CD14-positive monocyte (primary cell): ENCODE data around the gene ZCWPW1. TPM values are rescaled to one million over a fixed set of nuclear protein-coding genes. Genes with fewer than 3 reads are reported as not detected.
"Not testable (repeated sequence)": the region's sequence is repeated elsewhere in the genome, so short reads cannot be mapped to it uniquely, and the experiment has no call there.

Experiments used
- DNase-seq, 3 donors: peaks; one replicate each; pipeline ENCODE4 v3.0.0-alpha.2; 2011 to 2022
- H2AFZ ChIP-seq: 2 replicates; pipeline ENCODE4 v1.6.0; 2012; ENCODE audit warnings: mild to moderate bottlenecking, low read depth, low read length, inconsistent platforms; ENCODE audit not compliant: insufficient read depth, poor library complexity, severe bottlenecking
- H3K27ac ChIP-seq, 2 donors: 1 replicate in 1 of 2; 2 replicates in 1 of 2; pipeline ENCODE4 v1.5.1; 2012 to 2013; ENCODE audit warnings: low read length in 2 of 2, control low read depth in 1 of 2, inconsistent platforms in 1 of 2, low read depth in 1 of 2, mild to moderate bottlenecking in 1 of 2
- H3K27me3 ChIP-seq, 2 donors: one replicate each; pipeline versions ENCODE4 v1.6.0 to v1.6.1; 2011 to 2013; ENCODE audit warnings: low read length in 2 of 2; ENCODE audit not compliant: control insufficient read depth in 2 of 2, insufficient read depth in 2 of 2
- H3K36me3 ChIP-seq, 2 donors: replicated peaks in 1 of 2; 1 replicate in 1 of 2; 2 replicates in 1 of 2; pipeline versions ENCODE4 v1.5.1 to v1.6.1; 2012 to 2013; ENCODE audit warnings: low read length in 2 of 2, control low read depth in 1 of 2, inconsistent platforms in 1 of 2, mild to moderate bottlenecking in 1 of 2; ENCODE audit not compliant: insufficient read depth in 2 of 2, control insufficient read depth in 1 of 2
- H3K4me1 ChIP-seq, 2 donors: 1 replicate in 1 of 2; 2 replicates in 1 of 2; pipeline versions ENCODE4 v1.5.1 to v1.6.1; 2012 to 2013; ENCODE audit warnings: low read length in 2 of 2, control low read depth in 1 of 2, inconsistent platforms in 1 of 2, mild to moderate bottlenecking in 1 of 2, moderate library complexity in 1 of 2; ENCODE audit not compliant: insufficient read depth in 2 of 2, control insufficient read depth in 1 of 2
- H3K4me2 ChIP-seq: replicated peaks from 2 replicates; pipeline ENCODE3; 2012; ENCODE audit warnings: low read length, moderate library complexity, mild to moderate bottlenecking; ENCODE audit not compliant: poor library complexity, severe bottlenecking; ENCODE audit errors: extremely low read depth
- H3K4me3 ChIP-seq, 3 experiments: fragments of 200-600 bp in 1 of 3; sonication (generic) in 1 of 3; replicated peaks in 1 of 3; 1 replicate in 2 of 3; 2 replicates in 1 of 3; pipeline ENCODE4 v1.5.1; 2011 to 2013; ENCODE audit warnings: low read length in 3 of 3, mild to moderate bottlenecking in 3 of 3, control low read depth in 2 of 3, low read depth in 2 of 3, inconsistent platforms in 1 of 3, moderate library complexity in 1 of 3
- H3K79me2 ChIP-seq: 2 replicates; pipeline ENCODE4 v1.6.0; 2012; ENCODE audit warnings: mild to moderate bottlenecking, control low read depth, inconsistent platforms, low read length, moderate library complexity; ENCODE audit not compliant: insufficient read depth
- H3K9ac ChIP-seq: 2 replicates; pipeline ENCODE4 v1.6.0; 2017; ENCODE audit warnings: low read length, mild to moderate bottlenecking; ENCODE audit not compliant: insufficient read depth, poor library complexity, severe bottlenecking
- H3K9me3 ChIP-seq, 2 donors: replicated peaks in 1 of 2; 1 replicate in 1 of 2; 2 replicates in 1 of 2; pipeline versions ENCODE4 v1.5.1 to v1.6.1; 2012 to 2013; ENCODE audit warnings: low read length in 2 of 2, control low read depth in 1 of 2; ENCODE audit not compliant: control insufficient read depth in 1 of 2, insufficient read depth in 1 of 2
- H4K20me1 ChIP-seq: 2 replicates; pipeline ENCODE4 v1.6.0; 2012; ENCODE audit warnings: mild to moderate bottlenecking, low read length, control low read depth, moderate library complexity; ENCODE audit not compliant: insufficient read depth
- H3K27ac Mint-ChIP-seq, 7 donors: one replicate each; pipeline ENCODE4 v1.8.0; 2020; ENCODE audit warnings: mild to moderate bottlenecking in 7 of 7, mixed read lengths in 7 of 7, moderate library complexity in 6 of 7, inconsistent platforms in 2 of 7
- H3K27me3 Mint-ChIP-seq, 3 donors: one replicate each; pipeline ENCODE4 v1.8.0; 2021 to 2022; ENCODE audit warnings: low read depth in 3 of 3, mild to moderate bottlenecking in 3 of 3, mixed read lengths in 3 of 3, moderate library complexity in 3 of 3, inconsistent platforms in 1 of 3
- H3K36me3 Mint-ChIP-seq, 2 donors: one replicate each; pipeline ENCODE4 v1.8.0; 2020; ENCODE audit warnings: mixed read lengths in 2 of 2, inconsistent platforms in 1 of 2, mild to moderate bottlenecking in 1 of 2
- H3K4me1 Mint-ChIP-seq: one replicate; pipeline ENCODE4 v1.8.0; 2020; ENCODE audit warnings: mild to moderate bottlenecking, mixed read lengths
- H3K4me3 Mint-ChIP-seq, 2 donors: one replicate each; pipeline ENCODE4 v1.8.0; 2020; ENCODE audit warnings: mild to moderate bottlenecking in 2 of 2, mixed read lengths in 2 of 2, moderate library complexity in 1 of 2
- H3K9me3 Mint-ChIP-seq, 7 donors: one replicate each; pipeline ENCODE4 v1.8.0; 2020 to 2022; ENCODE audit warnings: mixed read lengths in 7 of 7, mild to moderate bottlenecking in 6 of 7, moderate library complexity in 6 of 7, inconsistent platforms in 2 of 7
- WGBS: methylation state at CpG from one replicate; pipeline ENCODE4 v1.1.5; 2013; ENCODE audit warnings: missing lambda C conversion rate; ENCODE audit not compliant: insufficient coverage; 5-methylcytosine and 5-hydroxymethylcytosine counted together
- intact Hi-C, 2 donors: fragments of 100-400 bp; cut with micrococcal nuclease; formaldehyde crosslinking; loops; one replicate each; pipeline versions ENCODE4 v1.15.0 to v1.15.1; 2023
- polyA plus RNA-seq, 3 donors: library from polyadenylated mRNA; depleted of rRNA in 1 of 3; unstranded in 2 of 3; stranded (reverse) in 1 of 3; fragments of 300-500 nt in 2 of 3; fragments of >200 nt in 1 of 3; fragmentation: Illumina TruSeq in 2 of 3; gene quantifications; 1 replicate in 2 of 3; 2 replicates in 1 of 3; pipeline ENCODE4 v1.2.3, GENCODE V29; 2012 to 2021
- TF ChIP-seq, protein P1 (sequence below): fragments of 200-600 bp; IDR thresholded peaks from one replicate; pipeline ENCODE4 v1.8.0; 2022; ENCODE audit warnings: antibody characterized with exemption, mild to moderate bottlenecking

The ZCWPW1 gene
- polyA plus RNA-seq, 3 donors: 0.60 to 1.9 (median 1.2) TPM

DNA sequence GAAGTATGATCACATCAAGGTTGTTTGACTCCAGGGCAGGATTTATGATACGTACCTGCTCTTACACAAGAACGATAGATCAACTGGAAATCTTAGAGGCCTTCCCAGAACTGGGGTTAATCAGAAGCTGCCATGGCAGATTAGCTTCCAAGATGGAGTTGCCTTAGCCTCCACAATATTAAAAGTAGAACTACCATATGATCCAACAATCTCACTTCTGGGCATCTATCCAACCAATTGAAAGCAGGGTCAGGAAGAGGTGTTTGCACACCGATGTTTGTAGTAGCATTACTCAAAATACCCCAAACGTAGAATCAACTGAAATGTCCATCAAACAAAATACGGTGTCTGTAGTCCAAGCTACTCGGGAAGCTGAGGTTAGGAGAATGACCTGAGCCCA is 64.0 kb downstream of the ZCWPW1 start:
- TF ChIP-seq, protein P1, sequence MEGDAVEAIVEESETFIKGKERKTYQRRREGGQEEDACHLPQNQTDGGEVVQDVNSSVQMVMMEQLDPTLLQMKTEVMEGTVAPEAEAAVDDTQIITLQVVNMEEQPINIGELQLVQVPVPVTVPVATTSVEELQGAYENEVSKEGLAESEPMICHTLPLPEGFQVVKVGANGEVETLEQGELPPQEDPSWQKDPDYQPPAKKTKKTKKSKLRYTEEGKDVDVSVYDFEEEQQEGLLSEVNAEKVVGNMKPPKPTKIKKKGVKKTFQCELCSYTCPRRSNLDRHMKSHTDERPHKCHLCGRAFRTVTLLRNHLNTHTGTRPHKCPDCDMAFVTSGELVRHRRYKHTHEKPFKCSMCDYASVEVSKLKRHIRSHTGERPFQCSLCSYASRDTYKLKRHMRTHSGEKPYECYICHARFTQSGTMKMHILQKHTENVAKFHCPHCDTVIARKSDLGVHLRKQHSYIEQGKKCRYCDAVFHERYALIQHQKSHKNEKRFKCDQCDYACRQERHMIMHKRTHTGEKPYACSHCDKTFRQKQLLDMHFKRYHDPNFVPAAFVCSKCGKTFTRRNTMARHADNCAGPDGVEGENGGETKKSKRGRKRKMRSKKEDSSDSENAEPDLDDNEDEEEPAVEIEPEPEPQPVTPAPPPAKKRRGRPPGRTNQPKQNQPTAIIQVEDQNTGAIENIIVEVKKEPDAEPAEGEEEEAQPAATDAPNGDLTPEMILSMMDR: no peak
- DNase-seq: no peak
- H3K27me3 Mint-ChIP-seq: peaks cover 0 to 5% (median 0%) of the 10 kb centered on the region in 3 donors
- Histone ChIP-seq H3K27me3 (no peaks in the 10 kb centered on the region), H3K4me2 (no peak overlapping the region), H3K36me3 (peaks cover 20 to 43% of the 10 kb centered on the region in 2 donors), H3K4me3 (no peak overlapping the region), H3K9ac (no peak overlapping the region), H3K79me2 (peaks cover 22% of the 10 kb centered on the region), H3K4me1 (peaks cover 58 to 61% of the 10 kb centered on the region in 2 donors), H2AFZ (no peak overlapping the region), H4K20me1 (no peaks in the 10 kb centered on the region), H3K27ac (peak overlapping the region; percentile 96 to 99), H3K9me3 (no peaks in the 10 kb centered on the region)
- no peaks in the 10 kb centered on the region for H3K9me3 Mint-ChIP-seq
- intact Hi-C loops: no loop called here
- H3K4me3 Mint-ChIP-seq: no peak overlapping the region
- peaks cover 46 to 56% of the 10 kb centered on the region in 2 donors for H3K36me3 Mint-ChIP-seq
- H3K27ac Mint-ChIP-seq: peak overlapping the region; percentile 76 to 99 (median 84)
- H3K4me1 Mint-ChIP-seq: peaks cover 62% of the 10 kb centered on the region
- WGBS: 100% methylated on average over 2 of the region's 6 CpGs

DNA sequence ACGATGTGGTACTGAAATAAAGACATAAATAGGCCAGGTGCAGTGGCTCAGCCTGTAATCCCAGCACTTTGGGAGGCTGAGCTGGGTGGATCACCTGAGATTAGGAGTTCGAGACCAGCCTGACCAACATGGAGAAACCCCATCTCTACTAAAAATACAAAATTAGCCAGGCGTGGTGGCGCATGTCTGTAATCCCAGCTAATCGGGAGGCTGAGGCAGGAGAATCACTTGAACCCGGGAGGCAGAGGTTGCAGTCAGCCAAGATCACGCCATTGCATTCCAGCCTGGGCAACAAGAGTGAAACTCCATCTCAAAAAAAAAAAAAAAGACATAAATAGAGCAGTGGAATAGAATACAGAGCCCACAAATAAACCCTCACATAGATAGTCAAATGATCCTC is 64.7 kb downstream of the ZCWPW1 start:
- H3K4me3 Mint-ChIP-seq, H3K9me3 Mint-ChIP-seq, H3K4me3 ChIP-seq, H3K9ac ChIP-seq, DNase-seq, H2AFZ ChIP-seq, H3K27me3 ChIP-seq, H3K9me3 ChIP-seq, H3K27me3 Mint-ChIP-seq, H3K4me2 ChIP-seq, H3K27ac ChIP-seq, H4K20me1 ChIP-seq, intact Hi-C loops: not testable (repeated sequence)
- no CpG with 5 or more reads among the region's 7 CpGs for WGBS
- Mint-ChIP-seq H3K4me1 (peaks cover 62% of the 10 kb centered on the region), H3K36me3 (peaks cover 53 to 63% of the 10 kb centered on the region in 2 donors), H3K27ac (peak overlapping the region in 2 of 7 donors; percentile 25 to 42)
- Histone ChIP-seq H3K79me2 (peaks cover 22% of the 10 kb centered on the region), H3K4me1 (peaks cover 56 to 62% of the 10 kb centered on the region in 2 donors), H3K36me3 (peaks cover 27 to 50% of the 10 kb centered on the region in 2 donors)
